MM.1S (cell line): ENCODE results near the gene PXDC1.
"Not testable (repeated sequence)": the region's sequence is repeated elsewhere in the genome, so short reads cannot be mapped to it uniquely, and the experiment has no call there.

ENCODE experiments used
- EZH2 ChIP-seq: fragments of 300-600 bp; sonication (generic); optimal IDR thresholded peaks from 2 replicates; pipeline ENCODE3; 2017; ENCODE audit warnings: low read depth, mild to moderate bottlenecking, antibody characterized with exemption, low read length, mixed read lengths
- EZH2phosphoT487 ChIP-seq: fragments of 300-600 bp; sonication (generic); IDR thresholded peaks from 2 replicates; pipeline ENCODE4 v1.6.1; 2018; ENCODE audit warnings: antibody characterized with exemption, low read length
- TF ChIP-seq, protein P1 (sequence below): fragments of 300-600 bp; sonication (generic); IDR thresholded peaks from 2 replicates; pipeline ENCODE4 v1.5.1; 2016; ENCODE audit warnings: antibody characterized with exemption, low read length, mixed read lengths

DNA sequence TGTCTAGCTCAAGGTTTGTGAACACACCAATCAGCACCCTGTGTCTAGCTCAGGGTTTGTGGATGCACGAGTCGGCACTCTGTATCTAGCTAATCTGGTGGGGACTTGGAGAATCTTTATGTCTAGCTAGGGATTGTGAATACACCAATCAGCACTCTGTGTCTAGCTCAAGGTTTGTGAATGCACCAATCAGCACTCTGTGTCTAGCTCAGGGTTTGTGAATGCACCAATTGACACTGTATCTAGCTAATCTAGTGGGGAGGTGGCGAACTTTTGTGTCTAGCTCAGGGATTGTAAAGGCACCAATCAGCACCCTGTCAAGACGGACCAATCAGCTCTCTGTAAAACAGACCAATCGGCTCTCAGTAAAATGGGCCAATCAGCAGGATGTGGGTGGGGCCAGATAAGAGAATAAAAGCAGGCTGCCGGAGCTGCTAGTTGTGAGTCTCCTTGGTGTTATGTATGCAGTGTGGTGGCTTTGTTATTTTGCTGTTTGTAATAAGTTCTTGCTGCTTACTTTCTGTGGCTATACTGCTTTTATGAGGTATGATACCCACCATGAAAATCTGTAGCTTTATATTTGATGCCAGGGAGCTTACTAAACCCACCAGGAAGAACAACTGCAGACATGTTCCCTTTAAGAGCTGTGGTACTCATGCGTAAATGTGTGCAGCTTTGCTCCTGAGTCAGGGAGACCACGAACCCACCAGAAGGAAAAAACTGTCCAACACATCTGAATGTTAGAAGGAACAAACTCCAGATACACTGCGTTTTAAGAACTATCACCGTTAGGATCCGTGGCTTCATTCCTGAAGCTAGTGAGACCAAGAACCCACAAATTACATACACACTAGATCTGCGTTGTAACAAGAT lies 20.9 kb upstream of the PXDC1 start:
- TF ChIP-seq, protein P1, sequence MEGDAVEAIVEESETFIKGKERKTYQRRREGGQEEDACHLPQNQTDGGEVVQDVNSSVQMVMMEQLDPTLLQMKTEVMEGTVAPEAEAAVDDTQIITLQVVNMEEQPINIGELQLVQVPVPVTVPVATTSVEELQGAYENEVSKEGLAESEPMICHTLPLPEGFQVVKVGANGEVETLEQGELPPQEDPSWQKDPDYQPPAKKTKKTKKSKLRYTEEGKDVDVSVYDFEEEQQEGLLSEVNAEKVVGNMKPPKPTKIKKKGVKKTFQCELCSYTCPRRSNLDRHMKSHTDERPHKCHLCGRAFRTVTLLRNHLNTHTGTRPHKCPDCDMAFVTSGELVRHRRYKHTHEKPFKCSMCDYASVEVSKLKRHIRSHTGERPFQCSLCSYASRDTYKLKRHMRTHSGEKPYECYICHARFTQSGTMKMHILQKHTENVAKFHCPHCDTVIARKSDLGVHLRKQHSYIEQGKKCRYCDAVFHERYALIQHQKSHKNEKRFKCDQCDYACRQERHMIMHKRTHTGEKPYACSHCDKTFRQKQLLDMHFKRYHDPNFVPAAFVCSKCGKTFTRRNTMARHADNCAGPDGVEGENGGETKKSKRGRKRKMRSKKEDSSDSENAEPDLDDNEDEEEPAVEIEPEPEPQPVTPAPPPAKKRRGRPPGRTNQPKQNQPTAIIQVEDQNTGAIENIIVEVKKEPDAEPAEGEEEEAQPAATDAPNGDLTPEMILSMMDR, result not testable (repeated sequence)
- TF ChIP-seq EZH2, EZH2phosphoT487: not testable (repeated sequence)
